HG03442 (cell line): Measurements from ENCODE around the gene TMEM14A.

Source experiments
- ATAC-seq: cut with Tn5 transposase; IDR thresholded peaks from one replicate; pipeline ENCODE4 v1.9.1; 2021; ENCODE audit warnings: mild to moderate bottlenecking, moderate library complexity; ENCODE audit not compliant: unreplicated experiment

Gene TMEM14A

GRCh38 chr6:52670502-52671409, at the start of gene TMEM14A:
TSS of gene TMEM14A (plus strand) at chr6:52671113. CDS start at chr6:52677103, 5,990 bp downstream.
- peak; percentile 98 for ATAC-seq

GRCh38 chr6:52621631-52622030, 49.3 kb upstream of the TMEM14A start:
- ATAC-seq, result no peak

- ATAC-seq, result no peak
Observed at GRCh38 chr6:52622810-52623209, 48.1 kb upstream of the TMEM14A start.

GRCh38 chr6:52632011-52632410, 38.9 kb upstream of the TMEM14A start:
- ATAC-seq, result no peak

- ATAC-seq, result no peak
Observed at GRCh38 chr6:52634211-52634610, 36.7 kb upstream of the TMEM14A start.

GRCh38 chr6:52635049-52635577, 35.8 kb upstream of the TMEM14A start:
- no peak for ATAC-seq

- ATAC-seq, result no peak
Observed at GRCh38 chr6:52636830-52637229, 34.1 kb upstream of the TMEM14A start.

GRCh38 chr6:52639493-52639892, 31.4 kb upstream of the TMEM14A start:
- no peak for ATAC-seq

GRCh38 chr6:52640170-52640569, 30.7 kb upstream of the TMEM14A start:
- ATAC-seq, result no peak

- no peak for ATAC-seq
Observed at GRCh38 chr6:52640916-52641315, 30.0 kb upstream of the TMEM14A start.

GRCh38 chr6:52641388-52641787, 29.5 kb upstream of the TMEM14A start:
- ATAC-seq, result no peak

GRCh38 chr6:52641826-52642225, 29.1 kb upstream of the TMEM14A start:
- ATAC-seq, result no peak

- no peak for ATAC-seq
Observed at GRCh38 chr6:52642368-52642767, 28.5 kb upstream of the TMEM14A start.

- no peak for ATAC-seq
Observed at GRCh38 chr6:52643158-52643557, 27.8 kb upstream of the TMEM14A start.

- ATAC-seq, result no peak
Observed at GRCh38 chr6:52644253-52644652, 26.7 kb upstream of the TMEM14A start.

- no peak for ATAC-seq
Observed at GRCh38 chr6:52645976-52646375, 24.9 kb upstream of the TMEM14A start.

GRCh38 chr6:52647199-52647598, 23.7 kb upstream of the TMEM14A start:
- ATAC-seq, result no peak

- no peak for ATAC-seq
Observed at GRCh38 chr6:52649536-52650160, 21.3 kb upstream of the TMEM14A start.

- ATAC-seq, result no peak
Observed at GRCh38 chr6:52650941-52651340, 20.0 kb upstream of the TMEM14A start.

GRCh38 chr6:52653151-52653550, 17.8 kb upstream of the TMEM14A start:
- ATAC-seq, result no peak

GRCh38 chr6:52654007-52654406, 16.9 kb upstream of the TMEM14A start:
- ATAC-seq, result no peak

- no peak for ATAC-seq
Observed at GRCh38 chr6:52654592-52654991, 16.3 kb upstream of the TMEM14A start.
